Endothelial cell of umbilical vein (primary cell): ENCODE data around the gene ADCY3.

Experiments
- CTCF ChIP-seq, 2 donors: IDR thresholded peaks; 1 replicate in 1 of 2; 2 replicates in 1 of 2; pipeline ENCODE4 v1.5.1; 2011; ENCODE audit warnings: low read length in 2 of 2, mild to moderate bottlenecking in 2 of 2, moderate library complexity in 2 of 2, control low read depth in 1 of 2, inconsistent platforms in 1 of 2, low read depth in 1 of 2; ENCODE audit not compliant: insufficient read depth in 1 of 2; ENCODE audit errors: extremely low read depth in 1 of 2
- JUN ChIP-seq: IDR thresholded peaks from 2 replicates; pipeline ENCODE4 v1.6.1; 2011; ENCODE audit warnings: borderline replicate concordance, low read depth; ENCODE audit not compliant: insufficient read length, insufficient read depth
- POLR2AphosphoS5 ChIP-seq: IDR thresholded peaks from 2 replicates; pipeline ENCODE4 v1.6.1; 2012; ENCODE audit warnings: low read depth, mild to moderate bottlenecking, control low read depth, low read length, moderate library complexity; ENCODE audit not compliant: insufficient read depth

- no peak for TF ChIP-seq POLR2AphosphoS5
- no peak for TF ChIP-seq CTCF (IDR thresholded peaks at IDR 0.05; ENCODE audit: extremely low read depth in 1 of 2, insufficient read depth in 1 of 2, low read depth in 1 of 2, low read length in 2 of 2)
- TF ChIP-seq JUN: no peak
These were observed 74.3 kb downstream of the ADCY3 start for GRCh38 chr2:24845691-24846090.
